Nephron (organoid): ENCODE measurements around the gene ESRRB.

ENCODE experiments used
- H3K27ac Mint-ChIP-seq, 3 experiments: 2 replicates each; pipeline ENCODE4 v1.8.0; 2020; ENCODE audit warnings: mixed read lengths in 3 of 3, mild to moderate bottlenecking in 2 of 3, moderate library complexity in 1 of 3
- H3K27me3 Mint-ChIP-seq: 2 replicates; pipeline ENCODE4 v1.8.0; 2021; ENCODE audit warnings: low read depth, mild to moderate bottlenecking, moderate library complexity, mixed read lengths
- H3K36me3 Mint-ChIP-seq: 2 replicates; pipeline ENCODE4 v1.8.0; 2020; ENCODE audit warnings: low read depth, mixed read lengths
- H3K4me1 Mint-ChIP-seq: 2 replicates; pipeline ENCODE4 v1.8.0; 2020; ENCODE audit warnings: mixed read lengths
- H3K4me3 Mint-ChIP-seq, 3 experiments: 2 replicates each; pipeline ENCODE4 v1.8.0; 2020; ENCODE audit warnings: mild to moderate bottlenecking in 3 of 3, mixed read lengths in 3 of 3, moderate library complexity in 2 of 3
- H3K9me3 Mint-ChIP-seq: 2 replicates; pipeline ENCODE4 v1.8.0; 2020; ENCODE audit warnings: mixed read lengths
- TF ChIP-seq, protein P1 (sequence below), 3 experiments: fragments of 200-600 bp; sonication (generic); IDR thresholded peaks; one replicate each; pipeline ENCODE4 v1.5.0; 2021; ENCODE audit warnings: antibody characterized with exemption in 3 of 3; ENCODE audit not compliant: unreplicated experiment in 3 of 3

Gene ESRRB

DNA sequence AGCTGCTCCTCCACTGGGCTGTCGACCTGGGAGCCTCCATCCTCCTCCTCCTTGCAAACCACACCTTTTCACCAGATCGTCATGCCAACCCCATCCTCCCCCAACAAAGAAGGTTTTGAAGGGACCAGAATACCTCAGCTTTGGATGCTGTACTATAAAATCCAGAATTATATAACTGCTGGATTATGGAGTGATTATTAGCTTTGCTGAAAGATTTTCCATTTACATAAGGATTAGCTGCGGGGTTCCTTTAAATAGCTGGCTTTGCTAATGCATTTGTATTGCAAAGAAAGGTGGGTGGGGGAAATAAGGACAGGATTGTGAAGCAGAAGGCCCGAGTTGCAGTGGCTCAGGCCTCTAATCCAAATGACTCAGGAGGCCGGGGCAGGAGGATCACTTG, 36.6 kb downstream of the ESRRB start:
- peaks cover 45% of the 10 kb centered on the region for H3K27me3 Mint-ChIP-seq
- no peaks in the 10 kb centered on the region for H3K9me3 Mint-ChIP-seq
- no peak overlapping the region for H3K27ac Mint-ChIP-seq
- no peaks in the 10 kb centered on the region for H3K36me3 Mint-ChIP-seq
- TF ChIP-seq, protein P1, sequence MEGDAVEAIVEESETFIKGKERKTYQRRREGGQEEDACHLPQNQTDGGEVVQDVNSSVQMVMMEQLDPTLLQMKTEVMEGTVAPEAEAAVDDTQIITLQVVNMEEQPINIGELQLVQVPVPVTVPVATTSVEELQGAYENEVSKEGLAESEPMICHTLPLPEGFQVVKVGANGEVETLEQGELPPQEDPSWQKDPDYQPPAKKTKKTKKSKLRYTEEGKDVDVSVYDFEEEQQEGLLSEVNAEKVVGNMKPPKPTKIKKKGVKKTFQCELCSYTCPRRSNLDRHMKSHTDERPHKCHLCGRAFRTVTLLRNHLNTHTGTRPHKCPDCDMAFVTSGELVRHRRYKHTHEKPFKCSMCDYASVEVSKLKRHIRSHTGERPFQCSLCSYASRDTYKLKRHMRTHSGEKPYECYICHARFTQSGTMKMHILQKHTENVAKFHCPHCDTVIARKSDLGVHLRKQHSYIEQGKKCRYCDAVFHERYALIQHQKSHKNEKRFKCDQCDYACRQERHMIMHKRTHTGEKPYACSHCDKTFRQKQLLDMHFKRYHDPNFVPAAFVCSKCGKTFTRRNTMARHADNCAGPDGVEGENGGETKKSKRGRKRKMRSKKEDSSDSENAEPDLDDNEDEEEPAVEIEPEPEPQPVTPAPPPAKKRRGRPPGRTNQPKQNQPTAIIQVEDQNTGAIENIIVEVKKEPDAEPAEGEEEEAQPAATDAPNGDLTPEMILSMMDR (IDR thresholded peaks at IDR 0.05; ENCODE audit: unreplicated experiment in 3 of 3): no peak
- peak overlapping the region in 1 of 3 experiments; percentile 25 for H3K4me3 Mint-ChIP-seq
- H3K4me1 Mint-ChIP-seq: peaks cover 8% of the 10 kb centered on the region

GRCh38 chr14:76413106-76413961, 37.4 kb downstream of the ESRRB start:
- Mint-ChIP-seq H3K4me1 (peaks cover 8% of the 10 kb centered on the region), H3K4me3 (peak overlapping the region in 2 of 3 experiments; percentile 66 to 71), H3K27me3 (peaks cover 46% of the 10 kb centered on the region), H3K27ac (peak overlapping the region in 1 of 3 experiments; percentile 29), H3K36me3 (no peaks in the 10 kb centered on the region), H3K9me3 (no peaks in the 10 kb centered on the region)
- TF ChIP-seq, protein P1 (IDR thresholded peaks at IDR 0.05; ENCODE audit: unreplicated experiment in 3 of 3): no peak

DNA sequence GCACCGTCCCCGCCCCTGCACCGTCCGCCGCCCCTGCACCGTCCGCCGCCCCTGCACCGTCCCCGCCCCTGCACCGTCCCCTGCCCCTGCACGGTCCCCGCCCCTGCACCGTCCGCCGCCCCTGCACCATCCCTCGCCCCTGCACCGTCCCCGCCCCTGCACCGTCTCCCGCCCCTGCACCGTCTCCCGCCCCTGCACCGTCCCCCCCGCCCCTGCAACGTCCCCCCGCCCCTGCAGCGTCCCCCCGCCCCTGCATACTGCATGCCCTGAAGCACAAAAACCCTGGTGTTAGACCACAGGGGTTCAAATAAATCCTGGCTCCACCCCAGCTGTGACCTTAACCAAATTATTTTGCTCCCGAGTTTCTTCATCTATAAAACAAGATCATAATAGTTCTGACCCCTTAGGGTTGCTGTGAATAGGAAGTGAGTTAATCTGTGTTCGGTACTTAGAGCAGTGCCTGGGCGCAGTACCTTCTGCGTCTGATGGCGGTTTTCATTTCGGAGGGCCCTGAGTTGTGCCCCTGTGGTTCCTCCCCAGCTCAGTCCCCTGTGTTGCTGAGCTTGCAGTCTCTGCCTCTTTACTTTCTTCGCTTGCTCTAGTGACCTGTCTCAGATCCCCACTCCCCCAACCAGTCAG, 38.1 kb downstream of the ESRRB start:
- Mint-ChIP-seq H3K4me1 (peaks cover 8% of the 10 kb centered on the region), H3K27me3 (peaks cover 46% of the 10 kb centered on the region), H3K27ac (peak overlapping the region in 2 of 3 experiments; percentile 10 to 13), H3K9me3 (no peaks in the 10 kb centered on the region), H3K36me3 (no peaks in the 10 kb centered on the region), H3K4me3 (peak overlapping the region; percentile 61 to 72 (median 68))
- TF ChIP-seq, protein P1 (IDR thresholded peaks at IDR 0.05; ENCODE audit: unreplicated experiment in 3 of 3): no peak

GRCh38 chr14:76419399-76419798, 43.5 kb downstream of the ESRRB start:
- H3K27me3 Mint-ChIP-seq: peaks cover 16% of the 10 kb centered on the region
- H3K4me3 Mint-ChIP-seq: no peak overlapping the region
- H3K9me3 Mint-ChIP-seq: no peaks in the 10 kb centered on the region
- H3K36me3 Mint-ChIP-seq: no peaks in the 10 kb centered on the region
- H3K27ac Mint-ChIP-seq: no peak overlapping the region
- TF ChIP-seq, protein P1 (IDR thresholded peaks at IDR 0.05; ENCODE audit: unreplicated experiment in 3 of 3): no peak
- H3K4me1 Mint-ChIP-seq: peaks cover 3% of the 10 kb centered on the region

DNA sequence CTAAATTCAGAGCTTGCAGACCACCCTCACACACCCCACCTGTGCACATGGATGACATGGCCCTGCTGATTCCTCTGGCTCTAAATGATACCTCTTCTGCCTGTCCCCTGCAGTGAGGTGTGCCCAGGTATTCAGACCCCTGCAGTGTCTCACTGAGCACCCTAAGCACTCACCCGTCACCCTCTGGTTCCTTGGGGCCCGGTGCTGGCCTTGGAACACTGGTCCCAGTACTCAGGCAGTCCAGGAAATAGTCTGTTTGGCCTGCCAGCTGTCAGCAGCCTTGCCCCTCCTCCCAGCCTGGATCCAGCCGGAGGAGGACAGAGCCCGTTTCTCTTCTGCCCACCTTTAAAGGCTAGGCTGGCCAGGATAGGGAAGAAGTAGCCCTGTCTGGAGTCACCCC, 44.9 kb downstream of the ESRRB start:
- Mint-ChIP-seq H3K36me3 (no peaks in the 10 kb centered on the region), H3K4me1 (no peaks in the 10 kb centered on the region), H3K27ac (no peak overlapping the region), H3K27me3 (peaks cover 11% of the 10 kb centered on the region), H3K9me3 (no peaks in the 10 kb centered on the region), H3K4me3 (no peak overlapping the region)
- TF ChIP-seq, protein P1 (IDR thresholded peaks at IDR 0.05; ENCODE audit: unreplicated experiment in 3 of 3): no peak
